Renal pelvis (tissue), 12 donors: ENCODE measurements around the gene PRSS33. TPM values are rescaled to one million over a fixed set of nuclear protein-coding genes. Genes with fewer than 3 reads are reported as not detected.

Experiments used
- DNase-seq: peaks from one replicate; pipeline ENCODE4 v3.0.0-alpha.2; 2013
- long read RNA-seq, 16 experiments: transcript quantifications; one replicate each; lab custom pipeline, GENCODE V29; 2026
- polyA plus RNA-seq, 3 donors: library from polyadenylated mRNA; unstranded; fragments of 120-200 nt; gene quantifications; one replicate each; pipeline ENCODE4 v1.2.1, GENCODE V29; 2013; ENCODE audit not compliant: insufficient read length in 3 of 3

PRSS33 gene, protein sequence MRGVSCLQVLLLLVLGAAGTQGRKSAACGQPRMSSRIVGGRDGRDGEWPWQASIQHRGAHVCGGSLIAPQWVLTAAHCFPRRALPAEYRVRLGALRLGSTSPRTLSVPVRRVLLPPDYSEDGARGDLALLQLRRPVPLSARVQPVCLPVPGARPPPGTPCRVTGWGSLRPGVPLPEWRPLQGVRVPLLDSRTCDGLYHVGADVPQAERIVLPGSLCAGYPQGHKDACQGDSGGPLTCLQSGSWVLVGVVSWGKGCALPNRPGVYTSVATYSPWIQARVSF
- under 1 TPM in 1 of 3 donors, not detected in 2; 0.26 TPM for polyA plus RNA-seq
- long read RNA-seq, donor 1: 0 reads
- long read RNA-seq, donor 2: 0 reads
- long read RNA-seq, donor 3: 0 reads
- long read RNA-seq, donor 4: 0 reads
- long read RNA-seq, donor 5: 0 reads
- long read RNA-seq, donor 6: 0 reads
- long read RNA-seq, donor 7: 0 reads
- long read RNA-seq, donor 8: 0 reads
- long read RNA-seq, donor 9: 0 reads
- long read RNA-seq, donor 10: 0 reads
- long read RNA-seq, donor 11: 0 reads
- long read RNA-seq, donor 12: 0 reads
- long read RNA-seq, donor 13: 0 reads
- long read RNA-seq, donor 14: 0 reads
- long read RNA-seq, donor 15: 0 reads
- long read RNA-seq, donor 16: 0 reads

- DNase-seq: no peak
Measured at GRCh38 chr16:2787406-2787805, at the start of gene PRSS33. Gene PRSS33, minus strand, starts transcription at chr16:2787560. Its CDS starts 1,013 bp downstream, at chr16:2786547.

DNA sequence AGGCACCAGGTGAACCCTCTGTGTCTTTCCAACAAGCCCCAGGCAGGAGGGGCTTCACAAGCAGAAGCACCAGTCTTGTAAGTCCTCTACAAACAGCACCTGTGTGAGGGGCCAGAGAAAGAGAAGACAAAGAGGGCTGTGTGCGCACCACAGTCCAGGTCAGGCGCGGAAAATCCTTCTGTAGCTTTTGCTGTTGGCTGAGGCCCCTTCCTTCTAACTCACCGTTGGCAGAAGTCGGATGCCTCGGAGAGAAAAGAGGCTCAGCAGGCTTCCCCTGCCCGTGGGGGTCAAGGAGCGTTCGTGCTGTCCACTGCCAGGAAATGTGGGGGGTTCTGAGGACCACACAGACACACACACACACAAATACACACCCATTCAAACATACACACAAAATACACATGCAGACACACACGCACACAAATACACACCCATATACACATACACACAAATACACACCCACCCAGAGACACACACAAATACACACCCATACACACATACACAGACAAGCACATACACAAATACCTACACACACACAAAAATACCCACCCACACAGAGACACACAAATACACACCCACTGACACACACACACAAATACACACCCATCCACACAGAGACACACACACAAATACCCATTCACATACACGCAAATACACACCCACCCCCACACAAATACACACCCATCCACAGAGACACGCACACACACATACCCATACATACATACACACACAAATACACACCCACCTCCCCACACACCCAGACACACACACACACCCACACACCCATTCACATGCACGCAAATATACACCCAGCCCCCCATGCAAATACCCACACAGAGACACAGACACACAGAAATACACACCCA, 49.5 kb upstream of the PRSS33 start:
- no peak for DNase-seq

DNA sequence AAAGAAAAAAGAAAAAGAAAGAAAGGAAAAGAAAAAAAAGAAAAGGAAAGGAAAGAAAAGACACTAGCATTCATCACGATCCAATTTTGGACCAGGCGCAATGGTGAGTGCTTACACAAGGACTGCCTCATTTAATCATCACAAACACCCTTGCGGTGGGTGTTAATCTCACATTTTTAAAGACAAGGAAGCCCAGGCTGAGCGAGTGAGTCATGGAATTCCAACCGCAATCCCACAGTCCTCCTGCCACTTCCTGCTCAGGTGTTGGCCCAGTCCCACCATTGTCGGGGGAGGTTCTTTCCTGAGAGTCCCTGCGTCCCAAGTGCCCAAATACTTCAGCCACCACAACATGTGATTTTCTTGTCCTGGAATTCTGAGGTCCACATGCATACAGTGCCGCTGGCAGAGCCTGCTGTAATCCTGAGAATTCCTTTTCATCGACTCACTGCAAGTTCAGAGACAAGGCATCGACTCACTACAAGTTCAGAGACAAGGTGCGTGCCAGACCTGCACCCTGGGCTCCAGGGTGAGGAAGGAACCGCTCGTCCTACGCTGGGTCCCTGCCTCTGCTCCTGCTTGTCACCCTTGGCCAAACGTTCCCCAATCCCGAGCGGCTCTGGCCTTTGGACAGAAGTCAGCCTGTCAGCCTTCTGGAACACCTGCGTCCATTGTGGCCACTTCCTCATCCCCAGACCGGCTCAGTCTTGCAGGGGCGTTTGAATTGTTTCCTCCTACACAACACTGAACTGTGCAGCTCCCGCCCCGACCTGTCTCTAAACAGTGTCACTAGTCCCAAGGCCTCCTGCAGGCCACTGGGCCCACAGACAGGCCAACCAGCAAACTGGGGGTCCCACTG, 48.5 kb upstream of the PRSS33 start:
- no peak for DNase-seq

DNA sequence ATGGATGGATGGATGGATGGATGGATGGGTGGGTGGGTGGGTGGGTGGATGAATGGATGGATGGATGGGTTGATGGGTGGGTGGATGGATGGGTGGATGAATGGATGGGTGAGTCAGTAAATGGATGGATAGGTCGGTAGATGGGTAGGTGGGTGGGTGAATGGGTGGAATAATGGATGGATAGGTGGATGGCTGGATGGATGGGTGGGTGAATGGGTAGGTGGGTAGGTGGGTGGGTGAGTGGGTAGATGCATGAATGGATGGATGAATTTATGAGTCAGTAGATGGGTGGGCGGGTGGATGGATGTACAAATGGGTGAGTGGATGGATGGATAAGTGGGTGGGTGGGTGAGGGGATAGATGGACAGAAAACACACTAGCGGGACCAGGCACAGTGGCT, 47.6 kb upstream of the PRSS33 start:
- no peak for DNase-seq

- DNase-seq: no peak
Measured at GRCh38 chr16:2833776-2834175, 46.4 kb upstream of the PRSS33 start.

GRCh38 chr16:2831203-2831602, 43.8 kb upstream of the PRSS33 start:
- no peak for DNase-seq

DNA sequence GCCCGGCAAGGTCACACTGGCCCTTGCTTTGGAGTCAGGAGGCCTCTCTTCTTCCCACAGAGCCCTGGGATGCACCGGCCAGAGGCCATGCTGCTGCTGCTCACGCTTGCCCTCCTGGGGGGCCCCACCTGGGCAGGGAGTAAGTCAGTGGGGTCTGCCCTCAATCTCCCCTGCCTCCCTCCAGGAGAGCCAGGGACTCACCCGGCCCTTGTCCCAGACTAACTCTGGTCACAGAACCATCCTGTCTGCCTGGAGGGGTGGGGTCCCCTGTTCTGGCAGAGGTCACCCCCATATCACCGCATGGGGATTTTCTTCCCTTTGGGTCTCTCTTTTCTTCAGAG, 43.0 kb upstream of the PRSS33 start:
- no peak for DNase-seq

- DNase-seq: no peak
Measured at GRCh38 chr16:2829501-2830354, 42.4 kb upstream of the PRSS33 start, which contains the start of gene ZG16B. Gene ZG16B, plus strand, starts transcription at chr16:2830303. Its CDS starts 139 bp downstream, at chr16:2830442.

DNA sequence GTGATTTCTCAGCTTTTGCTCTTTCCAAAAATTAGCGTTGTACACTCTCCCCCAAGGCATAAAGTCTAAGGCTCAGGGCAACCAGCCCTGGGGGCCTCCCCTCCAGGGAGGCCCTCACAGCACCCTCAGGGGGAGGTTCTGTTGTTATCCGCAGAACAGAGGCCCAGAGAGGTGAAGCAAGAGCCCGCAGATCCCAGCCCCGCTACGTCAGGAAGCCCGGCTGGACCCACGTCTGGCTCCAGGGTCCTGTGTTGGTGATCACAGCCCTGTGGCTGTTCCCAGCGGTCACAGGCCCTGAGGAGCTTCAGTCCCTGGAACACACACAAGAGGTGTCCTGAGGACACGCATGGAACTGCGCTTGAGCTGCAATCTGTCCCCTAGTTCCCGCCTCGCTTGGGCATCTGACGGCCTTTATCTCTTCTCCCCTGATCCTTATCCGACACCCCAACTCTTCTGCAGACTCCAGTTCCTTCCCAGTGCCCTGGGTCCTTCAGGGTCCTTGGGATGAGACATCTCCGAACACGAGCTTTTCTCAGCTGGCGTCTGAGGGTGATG, 41.6 kb upstream of the PRSS33 start:
- no peak for DNase-seq

- no peak for DNase-seq
Measured at GRCh38 chr16:2828521-2828840, 41.1 kb upstream of the PRSS33 start.

DNA sequence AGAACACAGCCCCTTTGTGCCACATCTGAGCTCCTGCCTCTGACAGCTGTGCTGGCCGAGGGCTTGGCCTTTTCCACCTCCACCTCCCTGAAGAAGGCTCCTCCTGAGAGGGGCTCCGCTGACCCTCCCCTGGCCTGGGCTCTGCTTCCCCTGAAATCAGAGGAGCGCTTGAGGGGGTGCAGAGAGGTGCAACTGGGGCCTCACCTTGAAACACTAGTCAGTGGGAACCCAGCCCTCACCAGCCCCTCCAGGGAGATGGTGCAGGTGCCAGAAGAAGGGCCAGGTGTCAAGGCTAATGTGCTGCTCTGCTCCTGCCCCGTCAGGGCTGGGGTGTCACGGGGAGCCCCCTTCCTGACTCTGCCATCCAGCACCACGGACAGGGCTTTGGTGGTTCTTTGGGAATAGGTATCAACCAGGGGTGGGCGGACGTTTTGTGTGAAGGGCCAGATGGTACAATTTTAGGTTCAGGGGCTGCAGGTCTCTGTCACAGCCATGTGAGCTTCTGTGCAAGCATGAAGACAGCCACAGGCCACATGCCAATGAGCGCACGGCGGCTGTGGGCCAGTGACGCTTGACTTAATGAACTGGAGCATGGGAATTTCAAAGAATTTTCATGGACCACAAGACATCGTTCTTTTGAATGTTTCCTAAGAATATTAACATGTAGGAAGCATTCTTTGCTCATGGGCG, 40.6 kb upstream of the PRSS33 start:
- DNase-seq: no peak

GRCh38 chr16:2827374-2827791, 40.0 kb upstream of the PRSS33 start:
- DNase-seq: no peak

GRCh38 chr16:2826591-2827373, 39.4 kb upstream of the PRSS33 start:
- DNase-seq: no peak

DNA sequence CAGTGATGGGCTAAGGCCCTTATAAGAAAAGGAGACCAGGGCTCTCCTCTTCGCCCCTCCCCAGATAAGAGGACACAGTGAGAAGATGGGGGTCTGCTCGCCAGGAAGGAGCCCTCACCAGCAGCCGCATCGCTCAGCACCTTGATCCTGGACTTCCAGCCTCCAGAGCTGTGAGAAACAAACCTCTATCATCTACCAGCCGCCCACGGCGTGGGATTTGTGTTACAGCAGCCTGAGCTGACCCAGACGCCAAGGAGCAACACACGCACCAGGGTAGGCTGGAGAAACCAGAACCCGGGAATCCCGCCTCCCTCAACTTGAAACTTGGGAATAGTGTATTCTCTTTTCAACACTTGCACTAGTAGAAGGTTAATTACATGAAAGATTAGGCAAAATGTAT, 38.5 kb upstream of the PRSS33 start:
- no peak for DNase-seq

DNA sequence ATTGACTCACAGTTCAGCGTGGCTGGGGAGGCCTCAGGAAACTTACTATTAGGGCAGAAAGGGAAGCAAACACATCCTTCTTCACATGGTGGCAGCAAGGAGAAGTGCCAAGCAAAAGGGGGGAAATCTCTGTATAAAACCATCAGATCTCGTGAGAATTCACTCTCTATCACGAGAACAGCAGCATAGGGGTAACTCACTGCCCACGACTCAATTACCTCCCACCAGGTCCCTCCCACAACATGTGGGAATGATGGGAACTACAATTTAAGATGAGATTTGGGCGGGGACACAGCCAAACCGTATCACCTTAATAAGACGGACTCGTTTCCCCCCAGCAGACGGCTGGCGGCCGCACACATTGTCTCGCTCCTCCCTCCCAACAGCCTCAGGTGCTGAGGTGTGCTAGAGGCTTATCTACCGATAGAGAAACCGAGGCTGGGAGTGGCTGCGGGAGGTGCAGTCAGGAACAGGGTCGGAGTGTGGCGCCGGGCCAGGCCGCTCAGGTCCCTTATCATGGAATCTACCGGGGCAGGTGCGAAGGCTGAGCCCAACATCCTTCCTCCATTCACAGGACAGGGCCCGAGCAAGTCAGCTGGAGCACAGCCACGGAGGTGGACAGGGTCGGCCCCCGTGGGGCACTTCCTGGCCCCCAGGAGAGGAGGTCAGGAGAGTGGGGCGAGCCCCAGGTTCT, 37.8 kb upstream of the PRSS33 start:
- DNase-seq: no peak

- DNase-seq: no peak
Measured at GRCh38 chr16:2824626-2825025, 37.3 kb upstream of the PRSS33 start.

DNA sequence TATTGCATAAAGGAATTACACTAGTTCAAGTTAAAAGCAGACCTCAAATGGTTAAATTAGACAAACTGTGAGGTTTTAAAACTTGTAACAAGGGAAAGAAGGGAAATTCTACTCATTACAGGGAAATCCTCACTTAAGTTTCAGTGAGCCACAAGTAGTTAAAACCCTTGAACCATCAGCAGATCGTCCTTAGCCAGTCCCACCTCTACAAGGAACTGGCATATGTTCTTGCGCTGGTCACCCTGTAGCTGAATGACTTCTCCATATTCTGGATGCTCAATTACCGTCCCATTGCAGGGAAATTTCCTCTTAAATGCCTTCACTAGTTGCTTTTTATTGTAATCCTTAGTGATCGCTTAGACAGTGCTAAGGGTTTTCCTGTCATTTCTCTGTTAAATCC, 35.1 kb upstream of the PRSS33 start:
- DNase-seq: no peak

GRCh38 chr16:2822158-2822495, 34.8 kb upstream of the PRSS33 start:
- DNase-seq: no peak
